Kasumi-1 (cell line): Measurements from ENCODE around the gene VILL.
A peak's percentile ranks its signal among the peaks of the same experiment; 100 is the strongest.
"Not testable (repeated sequence)": the region's sequence is repeated elsewhere in the genome, so short reads cannot be mapped to it uniquely, and the experiment has no call there.

Experiments
- DNase-seq, 2 experiments: peaks; one replicate each; lab custom pipeline; 2025; lab: John Stamatoyannopoulos, UW

Gene VILL

DNA sequence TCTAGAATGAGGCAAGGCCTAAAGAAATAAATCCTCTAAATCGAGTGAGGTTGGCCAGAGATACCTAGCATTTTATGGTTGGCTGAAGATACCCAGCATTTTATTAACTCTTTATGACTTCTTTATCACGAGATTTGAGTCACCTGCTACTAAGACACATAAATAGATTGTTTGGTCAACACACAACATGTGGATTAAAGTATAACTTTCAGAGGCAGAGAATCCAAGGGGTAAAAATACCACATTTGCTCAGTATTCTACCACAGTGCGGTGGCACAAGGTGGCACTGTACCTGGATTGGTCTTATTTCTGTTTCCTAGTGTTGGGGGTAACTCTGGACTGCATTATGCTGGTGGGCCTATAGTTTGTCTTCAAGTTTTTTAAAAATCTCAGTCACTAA, 27.0 kb upstream of the VILL start:
- no peak for DNase-seq

DNA sequence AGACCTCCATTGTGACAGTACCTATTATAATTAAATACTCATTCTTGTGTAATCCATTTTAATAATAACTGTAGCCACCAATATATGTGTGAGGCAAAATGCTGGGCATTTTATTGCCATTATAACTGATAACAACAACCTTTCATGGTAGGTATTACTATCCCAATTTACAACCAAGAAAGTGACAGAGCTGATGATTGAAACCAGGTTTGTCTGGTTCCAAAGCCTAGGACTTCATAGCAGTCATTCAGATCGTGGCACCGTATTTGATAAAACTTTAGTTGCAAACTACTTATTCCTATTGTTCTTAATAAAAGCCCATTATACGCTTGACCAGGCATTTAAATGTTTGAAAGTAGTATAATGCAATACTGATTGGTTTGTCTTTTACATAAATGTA, 26.4 kb upstream of the VILL start:
- DNase-seq = no peak

DNA sequence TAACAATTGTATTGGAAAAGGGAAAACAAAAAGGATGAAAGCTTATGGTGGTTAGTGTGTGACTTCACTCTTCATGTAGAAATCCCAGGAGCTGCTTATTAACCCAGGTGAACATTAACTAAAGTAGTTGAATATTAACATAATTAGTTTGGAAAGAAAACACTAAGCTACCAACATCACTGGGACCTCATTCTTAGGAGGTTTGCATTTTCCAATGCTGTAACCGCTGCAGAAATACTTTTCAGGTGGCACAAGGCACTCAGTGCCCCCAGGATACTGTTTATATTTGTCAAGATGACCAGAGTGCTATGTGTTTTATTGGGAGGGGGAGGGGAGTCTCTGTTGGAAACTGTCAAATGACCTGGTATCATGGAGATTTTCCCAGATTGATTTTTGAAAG, 25.9 kb upstream of the VILL start:
- no peak for DNase-seq

DNA sequence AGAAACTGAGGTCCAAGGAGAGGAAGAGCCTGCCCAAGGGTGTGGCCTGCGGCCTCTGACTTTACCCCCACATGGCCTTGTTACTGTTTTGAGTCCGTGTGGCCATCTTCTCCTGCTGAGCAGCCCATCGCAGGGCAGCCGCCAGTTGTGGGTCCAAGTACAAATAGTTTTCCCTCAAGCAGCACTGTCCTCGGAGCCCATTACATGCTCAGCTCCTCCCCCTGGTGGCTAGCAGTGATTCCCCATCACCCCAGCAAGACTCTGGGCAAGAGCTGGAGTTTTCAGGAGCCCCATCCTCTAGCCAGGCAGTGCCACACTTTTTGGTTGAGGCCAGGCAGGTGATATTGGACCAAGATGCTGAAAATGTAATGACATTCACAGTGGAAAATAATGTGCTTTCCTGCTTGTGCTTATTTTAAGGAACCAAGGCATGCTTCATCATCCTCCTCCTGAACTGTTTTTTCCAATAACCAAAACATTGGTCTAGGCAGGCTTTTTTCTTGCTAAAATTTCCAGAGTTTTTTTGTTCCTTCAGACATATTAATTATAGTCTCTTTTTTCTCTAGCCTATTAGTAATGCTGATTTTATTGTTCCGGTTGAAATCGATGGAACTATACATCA, 23.2 kb upstream of the VILL start:
- DNase-seq = peak; percentile 72 to 84

DNA sequence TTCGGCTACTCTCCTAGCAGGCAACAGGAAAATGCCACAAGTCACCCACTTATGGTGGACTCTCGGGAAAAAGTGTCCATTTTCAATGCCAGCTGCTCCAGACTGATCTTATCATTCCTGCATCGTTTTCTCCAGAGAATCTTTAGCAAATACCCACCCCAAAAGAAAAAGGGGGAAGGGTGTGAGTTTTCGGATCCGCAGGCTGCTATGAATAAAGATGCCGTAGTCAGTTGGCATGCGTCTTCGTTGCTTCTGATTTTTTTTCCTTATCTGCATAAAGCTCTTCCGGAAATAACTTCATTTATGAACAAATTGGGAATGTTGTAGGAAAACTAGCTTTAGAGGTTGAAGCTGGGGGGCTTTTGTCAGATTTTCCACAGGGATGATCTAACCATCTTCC, 22.4 kb upstream of the VILL start:
- DNase-seq = no peak

DNA sequence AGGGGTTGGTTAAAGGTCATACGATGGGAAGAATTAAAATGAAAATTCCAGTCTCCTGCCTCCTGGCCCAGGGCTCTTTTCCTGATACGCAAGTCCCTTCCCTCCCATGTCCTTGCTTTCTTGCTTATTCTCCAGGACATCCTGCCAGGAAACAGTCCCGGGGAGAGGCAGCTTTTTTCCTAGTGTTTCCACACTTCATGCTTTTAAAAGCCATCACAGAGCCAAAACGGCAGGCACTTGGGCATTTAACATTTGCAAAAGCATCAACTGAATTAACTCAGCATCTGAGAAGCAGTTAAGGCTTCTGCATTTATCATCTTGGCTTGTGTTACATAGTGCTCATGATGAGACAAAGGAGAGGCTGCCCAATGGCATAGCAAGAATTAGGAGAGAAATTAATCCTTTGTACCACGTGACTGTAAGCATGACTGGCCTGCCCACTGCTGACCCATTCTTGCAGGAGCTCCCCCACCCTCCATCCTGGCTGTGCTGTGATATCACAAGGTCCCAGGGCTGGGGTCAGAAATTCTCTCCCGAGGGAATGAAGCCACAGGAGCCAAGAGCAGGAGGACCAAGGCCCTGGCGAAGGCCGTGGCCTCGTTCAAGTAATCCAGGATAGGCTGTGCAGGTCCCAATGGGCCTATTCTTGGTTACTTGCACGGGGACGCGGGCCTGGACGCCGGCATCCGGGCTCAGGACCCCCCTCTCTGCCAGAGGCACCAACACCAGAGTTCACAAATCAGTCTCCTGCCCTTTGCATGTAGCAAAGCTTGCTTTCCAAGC, 21.6 kb upstream of the VILL start:
- DNase-seq = no peak

DNA sequence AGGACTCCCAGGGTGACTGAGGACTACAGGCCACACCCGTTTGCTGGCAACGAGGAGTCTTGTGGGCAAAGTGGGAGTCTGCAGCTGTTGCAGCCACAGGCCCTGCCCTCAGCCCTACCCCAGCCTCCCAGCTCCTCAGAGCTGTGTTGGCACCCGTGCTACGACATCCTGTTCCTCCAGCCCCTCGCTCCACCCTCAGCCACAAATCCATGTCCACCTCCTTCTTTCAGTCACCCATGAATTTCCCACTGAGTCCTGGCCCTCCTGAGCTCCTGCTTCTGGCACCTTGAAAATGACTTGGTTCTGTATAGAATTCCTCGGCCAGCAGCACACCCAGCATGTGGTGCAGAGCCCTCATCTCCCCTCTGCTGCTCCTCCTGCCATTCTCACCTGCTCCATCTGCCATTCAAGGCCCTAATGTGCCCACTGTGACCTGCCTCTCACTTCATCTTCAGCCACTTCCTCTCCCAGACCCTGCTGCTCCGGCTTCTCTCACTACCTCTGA, 20.9 kb upstream of the VILL start:
- no peak for DNase-seq

DNA sequence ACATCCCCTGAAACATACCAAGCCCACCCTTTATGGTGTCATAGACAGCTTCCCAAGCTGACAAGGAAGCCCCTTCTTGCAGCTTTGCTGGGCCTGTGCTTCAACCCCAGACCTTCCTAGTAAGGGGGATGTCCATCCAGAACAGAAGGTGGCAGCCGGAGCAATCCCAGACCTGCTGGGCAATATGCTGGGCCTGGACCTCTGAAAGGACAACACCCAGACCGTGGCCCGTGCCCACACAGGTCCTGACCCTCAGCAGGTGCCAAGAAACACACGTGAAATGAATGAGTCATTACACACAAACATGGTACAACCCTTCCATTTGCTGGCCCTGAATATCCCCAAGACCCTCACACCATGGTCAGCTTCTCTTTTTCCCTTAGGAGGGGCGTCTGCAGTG, 19.8 kb upstream of the VILL start:
- DNase-seq = no peak

DNA sequence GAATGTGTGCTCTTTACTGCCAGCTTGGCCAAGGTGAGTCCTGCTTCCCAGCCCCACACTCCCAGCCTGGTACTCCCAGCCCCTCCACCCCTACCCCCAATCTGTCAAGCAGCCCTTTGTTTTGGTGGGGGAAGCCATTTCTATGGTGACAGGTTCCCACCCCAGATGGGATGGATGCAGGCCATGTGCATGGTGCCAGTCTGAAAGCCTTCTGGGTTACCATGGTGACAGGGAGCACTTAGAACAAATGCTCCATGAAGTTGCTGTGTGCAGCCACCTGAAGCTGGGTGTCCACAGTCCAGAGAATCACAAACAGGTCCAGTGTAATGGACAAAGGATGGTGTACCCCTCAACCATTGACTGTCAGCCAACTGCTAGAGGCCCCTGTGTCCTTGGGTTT, 19.1 kb upstream of the VILL start:
- no peak for DNase-seq

DNA sequence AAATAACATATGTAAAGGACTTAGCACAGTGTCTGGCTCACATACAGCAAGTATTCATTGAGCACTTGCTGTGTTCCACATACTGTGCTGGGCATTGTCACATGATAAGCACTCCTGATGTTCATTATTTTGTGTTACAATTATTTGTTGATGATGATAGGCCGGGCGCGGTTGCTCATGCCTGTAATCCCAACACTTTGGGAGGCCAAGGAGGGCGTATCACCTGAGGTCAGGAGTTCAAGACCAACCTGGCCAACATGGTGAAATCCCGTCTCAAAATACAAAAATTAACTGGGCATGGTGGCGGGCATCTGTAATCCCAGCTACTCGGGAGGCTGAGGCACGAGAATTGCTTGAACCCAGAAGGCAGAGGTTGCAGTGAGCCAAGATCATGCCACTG, 18.5 kb upstream of the VILL start:
- DNase-seq = not testable (repeated sequence)

DNA sequence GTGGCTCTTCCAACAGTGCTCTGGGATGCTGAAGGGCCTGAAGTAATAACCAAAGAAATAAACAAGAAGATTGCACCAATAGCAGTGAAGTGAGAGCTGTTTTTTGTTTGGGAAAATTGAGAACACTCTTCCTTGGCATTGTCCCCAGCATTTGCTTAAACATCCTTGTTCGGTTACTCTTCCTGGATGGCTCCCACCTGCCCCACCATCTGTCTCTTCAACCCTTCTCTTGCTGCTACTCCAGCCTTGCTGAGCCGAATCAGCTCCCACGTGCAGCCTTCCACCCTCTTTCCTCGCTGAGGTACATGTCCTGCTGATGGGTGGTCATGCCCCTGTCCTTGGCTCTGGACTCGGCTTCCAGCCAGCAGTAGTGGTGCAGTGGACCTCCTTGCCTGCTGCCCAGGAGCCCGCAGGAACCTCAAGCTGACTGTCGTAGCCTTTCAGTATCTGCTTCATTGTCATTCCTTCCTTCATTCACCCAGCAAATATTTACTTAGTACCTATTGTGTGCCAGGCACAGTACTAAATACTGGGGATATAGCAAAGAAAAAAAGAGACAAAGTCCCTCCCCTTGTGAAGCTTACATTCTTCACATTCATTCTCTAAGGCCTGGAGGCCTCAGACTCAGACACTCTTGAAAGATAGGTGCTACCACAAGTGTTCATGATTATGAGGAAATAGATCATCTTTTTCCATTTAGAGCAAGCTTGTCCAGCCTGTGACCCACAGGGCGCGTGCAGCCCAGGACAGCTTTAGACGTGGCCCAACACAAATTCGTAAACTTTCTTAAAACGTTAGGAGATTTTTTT, 17.1 kb upstream of the VILL start:
- no peak for DNase-seq

DNA sequence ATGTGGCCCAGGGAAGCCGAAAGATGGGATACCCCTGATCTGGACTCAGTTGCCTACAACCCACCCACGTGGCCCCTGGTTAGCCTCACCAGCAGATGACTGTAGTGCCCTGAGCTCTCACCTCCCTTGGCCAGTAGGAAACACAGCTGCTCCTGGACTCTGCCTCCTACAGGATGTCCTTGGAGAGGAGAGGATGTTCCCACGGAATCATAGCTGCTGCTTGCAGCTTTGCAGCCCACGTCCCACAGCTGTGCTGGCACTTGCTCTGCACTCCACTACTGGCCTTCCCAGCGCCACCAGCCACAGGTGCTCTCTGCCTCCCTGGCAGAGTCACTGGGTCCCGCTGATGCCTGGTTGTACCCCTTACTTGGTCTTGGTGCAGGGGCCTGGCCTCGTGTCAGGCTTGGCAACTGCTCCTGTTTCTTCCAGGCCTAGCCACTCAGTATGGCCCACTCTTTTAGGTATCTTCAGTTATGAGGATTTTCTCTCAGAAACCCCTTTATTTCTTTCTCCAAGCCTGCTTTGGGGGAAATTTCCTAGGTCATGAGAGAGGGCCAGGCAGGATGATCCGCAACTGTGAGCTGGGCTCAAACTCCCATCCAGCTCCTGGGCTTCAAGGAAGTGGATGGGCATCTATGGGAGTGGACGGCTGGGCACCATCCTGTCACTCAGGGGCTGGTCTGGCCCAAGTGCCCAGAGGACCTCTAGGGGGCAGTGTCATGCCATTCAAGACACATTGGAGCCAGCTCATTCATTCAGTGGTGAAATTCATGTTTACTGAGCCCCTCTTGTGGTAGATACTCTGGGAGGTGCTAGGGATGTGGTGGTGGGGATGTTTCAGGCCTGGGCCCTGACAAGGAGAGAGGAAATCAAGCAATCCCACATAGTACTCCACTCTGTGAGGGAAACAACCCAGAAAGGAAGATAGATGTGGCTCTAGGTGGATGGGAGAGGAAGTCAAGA, 16.2 kb upstream of the VILL start:
- peak; percentile 71 to 75 for DNase-seq

DNA sequence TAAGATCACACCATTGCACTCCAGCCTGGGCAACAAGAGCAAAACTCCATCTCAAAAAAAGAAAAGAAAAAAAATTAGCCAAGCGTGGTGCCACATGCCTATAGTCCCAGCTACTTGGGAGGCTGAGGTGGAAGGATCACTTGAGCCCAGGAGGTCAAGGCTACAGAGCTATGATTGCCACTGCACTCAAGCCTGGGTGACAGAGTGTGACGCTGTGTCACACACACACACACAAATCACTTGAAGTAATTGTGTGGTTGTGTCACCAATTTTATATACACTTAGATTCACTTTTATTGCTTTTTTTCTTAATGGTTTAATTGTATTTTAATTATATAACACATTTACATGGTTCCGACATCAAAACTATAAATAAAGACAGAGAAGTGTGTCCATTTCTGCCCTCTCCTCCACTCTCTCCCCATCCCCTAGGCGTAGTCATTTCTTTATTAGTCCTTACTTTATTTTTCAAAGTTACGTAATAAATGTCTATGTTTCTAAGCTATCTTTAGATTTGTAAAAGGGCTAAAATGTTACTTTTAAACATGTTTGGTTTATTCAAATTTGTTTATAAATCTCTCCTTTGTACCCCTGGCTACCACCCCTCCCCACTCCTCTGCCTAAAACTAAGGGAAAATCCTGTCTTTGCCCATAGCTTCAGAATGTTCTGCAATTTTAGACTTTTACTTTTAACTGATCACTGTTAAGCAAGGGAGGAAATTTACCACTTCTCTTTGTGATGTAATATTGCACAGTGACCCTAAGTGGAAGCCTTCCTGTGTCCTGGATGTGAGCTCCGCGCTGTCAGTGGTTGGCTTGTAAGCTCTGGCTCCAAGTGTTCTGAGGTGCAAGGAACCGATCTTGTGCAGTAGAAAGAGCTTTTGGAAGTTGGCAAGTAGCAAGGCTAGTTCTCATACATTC, 10.8 kb upstream of the VILL start:
- DNase-seq = peak; percentile 32 to 34

DNA sequence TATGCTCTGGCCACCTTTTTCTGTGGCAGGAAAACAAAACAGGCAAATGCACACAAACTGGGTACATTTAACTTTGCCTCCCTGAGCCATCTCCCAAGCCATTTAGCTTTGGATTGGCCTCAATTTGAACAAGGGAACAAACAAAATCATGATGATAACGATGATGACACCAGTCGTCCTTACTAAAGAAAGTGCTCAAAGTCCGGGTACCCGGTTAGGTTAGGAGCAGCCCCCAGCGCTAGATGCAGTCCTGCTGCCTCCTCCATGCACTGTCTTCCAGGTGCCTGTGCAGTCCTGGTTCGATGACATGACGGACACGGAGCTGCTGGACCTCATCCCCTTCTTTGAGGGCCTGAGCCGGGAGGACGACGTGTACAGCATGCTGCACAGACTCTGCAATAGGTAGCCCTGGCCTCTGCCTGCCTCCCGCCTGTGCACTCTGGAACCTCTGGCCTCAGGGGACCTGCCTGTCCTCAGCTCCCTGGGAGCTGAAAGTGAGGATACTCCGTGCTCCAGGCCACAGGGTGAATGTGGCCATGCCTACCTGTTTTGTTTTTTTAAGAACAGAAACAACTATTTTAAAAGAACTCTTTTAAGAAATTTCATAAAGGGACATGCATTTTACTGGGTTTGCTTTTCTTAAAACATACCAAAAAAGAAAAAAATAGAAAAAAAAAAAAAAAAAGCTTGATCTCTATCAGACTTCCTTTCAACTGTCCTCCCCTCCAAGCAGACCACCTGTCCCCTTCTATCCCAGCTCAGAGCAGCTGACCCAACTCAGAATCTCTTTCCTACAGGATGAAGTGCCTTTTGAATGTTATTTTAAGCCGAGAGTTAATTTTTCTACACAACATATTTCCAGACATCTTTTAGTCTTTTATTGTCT, 9.9 kb upstream of the VILL start:
- no peak for DNase-seq

DNA sequence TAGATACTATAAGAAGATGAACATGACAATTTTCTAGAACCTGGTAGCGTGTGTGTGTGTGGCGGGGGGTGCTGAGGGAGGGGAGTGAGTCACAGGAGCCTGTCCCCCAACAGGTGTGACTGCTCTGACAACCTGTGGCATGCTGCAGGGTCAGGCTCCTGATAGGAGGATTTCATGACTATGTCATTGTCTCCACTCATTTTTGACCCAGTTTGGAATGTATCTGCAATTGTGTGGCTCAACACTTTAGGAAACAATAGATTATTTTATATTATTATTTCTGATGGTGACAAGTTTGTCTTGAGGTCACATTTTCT, 9.3 kb upstream of the VILL start:
- no peak for DNase-seq

DNA sequence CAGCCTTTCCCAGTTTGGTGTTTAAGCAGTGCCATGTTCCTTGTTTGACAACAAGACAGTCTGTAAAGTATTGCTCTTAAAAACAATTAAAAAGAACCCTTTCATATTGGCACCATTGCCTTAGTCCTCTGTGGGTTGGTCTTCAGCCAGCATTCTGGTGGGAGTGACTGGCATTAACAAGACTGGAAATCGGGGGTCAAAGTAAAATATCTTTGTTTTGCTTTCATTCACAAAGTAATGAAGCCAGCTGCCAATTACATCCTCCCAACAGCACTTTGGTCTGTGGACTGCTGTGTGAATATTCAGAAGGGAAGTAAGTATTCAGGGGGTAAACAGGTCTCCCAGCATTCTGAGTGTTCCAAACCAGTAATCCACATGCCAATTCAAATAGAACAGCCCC, 8.3 kb upstream of the VILL start:
- no peak for DNase-seq

DNA sequence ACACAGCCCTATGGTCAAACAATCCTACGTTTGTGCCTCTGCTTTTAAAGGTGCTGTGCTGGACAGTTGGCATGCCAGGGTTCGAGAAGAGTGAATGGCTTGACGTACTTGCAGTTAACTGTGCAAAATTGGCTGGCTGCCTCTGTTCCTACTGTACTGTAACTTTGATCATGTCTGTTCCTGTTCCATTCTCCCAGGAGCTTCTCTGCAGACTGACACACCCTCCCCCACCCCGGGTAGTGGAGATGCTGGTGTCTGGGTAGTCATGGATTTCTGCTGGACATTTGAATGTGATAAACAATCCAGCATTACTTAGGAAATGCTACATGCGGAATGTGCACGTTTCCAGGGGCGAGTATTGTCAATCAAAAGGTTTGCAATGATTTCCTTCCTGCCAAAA, 6.5 kb upstream of the VILL start:
- DNase-seq = no peak

DNA sequence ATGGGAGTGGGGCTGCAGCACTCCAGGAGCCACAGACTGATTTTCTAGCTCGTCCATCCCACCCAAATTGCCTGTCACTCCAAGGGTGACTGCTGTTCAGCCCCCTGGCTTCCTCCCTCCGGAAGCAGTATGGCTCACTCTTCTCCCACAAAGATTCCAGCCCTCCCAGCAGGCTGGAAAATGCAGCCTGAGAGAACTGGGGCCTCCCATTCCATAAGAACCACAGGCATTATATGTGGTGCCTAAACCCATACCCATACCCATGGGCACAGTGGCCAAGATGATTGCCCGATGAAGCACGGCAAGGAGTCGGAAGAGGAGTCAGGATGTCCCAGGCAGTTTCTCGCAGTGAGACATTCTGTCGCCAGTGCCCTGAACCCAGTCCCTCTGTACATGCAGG, 6.0 kb upstream of the VILL start:
- no peak for DNase-seq

DNA sequence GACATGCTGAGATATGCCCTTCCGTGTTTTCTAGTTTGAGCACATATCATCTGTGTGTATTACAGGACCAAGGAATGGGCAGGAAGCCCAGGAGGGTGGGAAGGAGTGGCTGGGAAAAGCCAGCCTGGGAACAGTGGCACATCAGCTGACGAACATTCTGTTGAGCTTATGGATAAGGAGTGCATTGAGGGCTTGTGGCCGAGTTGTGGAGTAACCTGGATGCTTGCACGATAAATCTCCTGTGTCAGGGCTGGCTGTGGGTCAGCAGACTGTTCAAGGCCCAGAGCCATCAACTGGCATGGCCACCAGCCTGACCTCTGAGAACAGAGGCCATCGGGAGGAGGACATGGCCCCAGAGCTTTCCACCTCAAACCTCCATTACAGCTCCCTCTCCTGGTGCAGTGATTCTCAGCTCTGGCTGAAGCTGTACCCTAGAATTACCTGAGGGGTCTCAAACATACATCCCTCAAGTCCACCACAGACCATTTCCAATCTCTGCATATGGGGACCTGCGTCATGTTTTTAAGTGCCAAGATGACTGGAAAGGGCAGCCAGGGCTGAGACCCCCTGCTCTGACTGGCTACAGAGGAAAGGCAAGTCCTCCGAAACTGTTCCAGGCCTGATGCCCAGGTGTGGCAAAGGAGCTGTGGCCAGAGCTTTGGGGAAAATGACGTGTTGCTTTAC, 4.8 kb upstream of the VILL start:
- DNase-seq = no peak
